PC-3 (cell line): ENCODE measurements around the gene LGALS16.

Experiments used
- EZH2 ChIP-seq: fragments of 300-600 bp; sonication (generic); IDR thresholded peaks from one replicate; pipeline ENCODE4 v1.6.1; 2017; ENCODE audit warnings: antibody characterized with exemption, mild to moderate bottlenecking, low read length; ENCODE audit not compliant: unreplicated experiment
- EZH2phosphoT487 ChIP-seq: fragments of 300-600 bp; sonication (generic); IDR thresholded peaks from 2 replicates; pipeline ENCODE4 v1.6.1; 2018; ENCODE audit warnings: mild to moderate bottlenecking, antibody characterized with exemption, low read length, borderline replicate concordance
- TF ChIP-seq, protein P1 (sequence below): fragments of 300-600 bp; sonication (generic); conservative IDR thresholded peaks from 2 replicates; pipeline ENCODE4 v1.5.1; 2017; ENCODE audit warnings: antibody characterized with exemption, low read depth, mild to moderate bottlenecking, low read length

DNA sequence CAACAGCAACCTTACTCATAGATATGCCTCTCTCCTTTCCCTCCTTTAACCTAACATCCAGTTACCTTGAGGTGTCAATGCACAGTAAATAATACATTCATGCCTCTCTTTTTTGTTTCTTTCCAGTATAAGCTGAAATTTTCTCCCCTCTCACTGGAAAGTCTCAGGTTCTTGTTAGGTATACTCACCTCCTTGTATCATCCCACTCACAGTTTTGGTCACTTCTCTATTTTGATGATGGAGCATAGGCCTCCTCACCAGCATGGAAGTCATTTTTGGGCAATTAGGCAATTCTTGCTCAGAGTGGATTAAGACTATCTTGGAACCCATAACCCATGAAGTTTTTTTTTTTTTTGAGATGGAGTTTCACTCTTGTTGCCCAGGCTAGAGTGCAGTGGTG lies 42.8 kb downstream of the LGALS16 start:
- TF ChIP-seq, protein P1, sequence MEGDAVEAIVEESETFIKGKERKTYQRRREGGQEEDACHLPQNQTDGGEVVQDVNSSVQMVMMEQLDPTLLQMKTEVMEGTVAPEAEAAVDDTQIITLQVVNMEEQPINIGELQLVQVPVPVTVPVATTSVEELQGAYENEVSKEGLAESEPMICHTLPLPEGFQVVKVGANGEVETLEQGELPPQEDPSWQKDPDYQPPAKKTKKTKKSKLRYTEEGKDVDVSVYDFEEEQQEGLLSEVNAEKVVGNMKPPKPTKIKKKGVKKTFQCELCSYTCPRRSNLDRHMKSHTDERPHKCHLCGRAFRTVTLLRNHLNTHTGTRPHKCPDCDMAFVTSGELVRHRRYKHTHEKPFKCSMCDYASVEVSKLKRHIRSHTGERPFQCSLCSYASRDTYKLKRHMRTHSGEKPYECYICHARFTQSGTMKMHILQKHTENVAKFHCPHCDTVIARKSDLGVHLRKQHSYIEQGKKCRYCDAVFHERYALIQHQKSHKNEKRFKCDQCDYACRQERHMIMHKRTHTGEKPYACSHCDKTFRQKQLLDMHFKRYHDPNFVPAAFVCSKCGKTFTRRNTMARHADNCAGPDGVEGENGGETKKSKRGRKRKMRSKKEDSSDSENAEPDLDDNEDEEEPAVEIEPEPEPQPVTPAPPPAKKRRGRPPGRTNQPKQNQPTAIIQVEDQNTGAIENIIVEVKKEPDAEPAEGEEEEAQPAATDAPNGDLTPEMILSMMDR, result no peak
- no peak for TF ChIP-seq EZH2phosphoT487
- TF ChIP-seq EZH2, result no peak
